Activated CD4-positive, alpha-beta T cell treated with anti-CD3 and anti-CD28 coated beads for 24 hours (primary cell): Measurements from ENCODE around the gene HSPA8.
A peak's percentile ranks its signal among the peaks of the same experiment; 100 is the strongest.

Source experiments
- DNase-seq, 2 donors: peaks; one replicate each; pipeline ENCODE4 v3.0.0-alpha.2; 2020; ENCODE audit warnings: low read depth in 2 of 2

Gene HSPA8

GRCh38 chr11:123047266-123047946 lies 14.5 kb downstream of the HSPA8 start:
- DNase-seq = no peak

GRCh38 chr11:123046473-123047259 lies 15.3 kb downstream of the HSPA8 start:
- DNase-seq = no peak

DNA sequence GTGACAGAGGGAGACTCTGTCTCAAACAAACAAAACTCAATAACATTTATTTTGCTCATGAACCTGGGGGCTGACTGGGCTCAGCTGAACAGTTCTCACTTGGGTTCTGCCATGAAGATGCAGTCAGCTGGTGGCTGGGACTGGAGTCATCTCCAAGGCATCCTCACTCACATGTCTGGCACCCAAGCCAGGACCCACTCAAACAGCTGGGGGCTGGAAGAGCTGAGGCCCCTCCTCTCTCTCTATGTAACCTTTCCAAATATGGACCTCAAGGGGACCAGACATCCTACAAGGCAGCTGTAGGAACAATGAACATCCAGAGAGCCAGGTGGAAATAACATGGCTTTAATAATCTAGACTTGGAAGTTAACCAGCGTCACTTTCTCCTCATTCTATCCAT lies 16.8 kb downstream of the HSPA8 start:
- DNase-seq = no peak

DNA sequence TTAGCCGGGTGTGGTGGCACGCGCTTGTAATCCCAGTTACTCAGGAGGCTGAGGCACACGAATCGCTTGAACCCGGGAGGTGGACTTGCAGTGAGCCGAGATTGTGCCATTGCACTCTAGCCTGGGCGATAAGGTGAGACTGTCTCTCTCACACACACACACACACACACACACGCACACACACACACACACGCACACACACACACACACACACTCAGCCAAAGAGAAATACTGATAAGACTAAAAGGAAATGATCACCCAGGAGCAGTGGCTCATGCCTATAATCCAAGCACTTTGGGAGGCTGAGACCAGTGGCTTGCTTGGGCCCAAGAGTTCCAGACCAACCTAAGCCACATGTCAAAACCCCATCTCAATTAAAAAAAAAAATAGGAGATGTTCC lies 20.8 kb downstream of the HSPA8 start:
- no peak for DNase-seq

- no peak for DNase-seq
Measured at GRCh38 chr11:123040111-123040432, 21.9 kb downstream of the HSPA8 start.

DNA sequence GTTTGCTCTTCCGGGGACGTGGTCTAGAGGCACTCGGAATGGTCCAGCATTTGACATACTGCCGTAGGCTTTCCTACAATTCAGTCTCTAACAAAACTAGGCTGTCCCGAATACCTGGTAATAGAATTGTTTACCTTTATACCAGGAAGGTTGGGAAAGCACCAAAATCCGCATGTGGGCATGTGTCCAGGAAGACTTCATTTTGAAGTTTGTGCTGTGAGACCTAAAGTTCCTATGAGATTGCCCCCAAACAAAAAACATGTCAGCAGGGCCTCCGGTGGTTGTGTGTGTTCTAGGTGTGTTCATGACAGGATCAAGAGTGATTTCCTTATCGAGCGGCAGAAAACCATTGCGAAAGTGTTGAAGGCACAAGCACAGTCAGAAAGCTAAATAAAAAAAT lies 26.1 kb downstream of the HSPA8 start:
- no peak for DNase-seq

DNA sequence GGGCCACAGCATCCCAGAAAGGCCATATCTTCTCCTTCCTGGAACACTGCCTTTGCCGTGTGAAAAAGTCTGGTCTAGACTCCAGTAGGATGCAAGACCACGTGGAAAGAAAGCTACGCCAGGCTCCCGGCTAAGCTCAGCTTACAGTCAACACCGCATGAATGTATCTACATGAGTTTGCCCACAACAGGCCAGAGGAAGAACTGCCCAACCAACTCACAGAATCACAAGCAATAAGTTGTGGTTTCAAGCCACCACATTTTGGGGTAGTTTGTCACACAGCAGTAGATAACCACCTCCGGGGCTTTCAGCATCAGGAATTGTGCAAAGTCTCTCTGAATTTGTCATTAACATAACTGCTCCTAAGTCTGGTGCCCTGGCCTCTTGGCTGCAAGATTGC lies 27.3 kb downstream of the HSPA8 start:
- no peak for DNase-seq

GRCh38 chr11:123033895-123034294 lies 28.0 kb downstream of the HSPA8 start:
- DNase-seq = no peak

DNA sequence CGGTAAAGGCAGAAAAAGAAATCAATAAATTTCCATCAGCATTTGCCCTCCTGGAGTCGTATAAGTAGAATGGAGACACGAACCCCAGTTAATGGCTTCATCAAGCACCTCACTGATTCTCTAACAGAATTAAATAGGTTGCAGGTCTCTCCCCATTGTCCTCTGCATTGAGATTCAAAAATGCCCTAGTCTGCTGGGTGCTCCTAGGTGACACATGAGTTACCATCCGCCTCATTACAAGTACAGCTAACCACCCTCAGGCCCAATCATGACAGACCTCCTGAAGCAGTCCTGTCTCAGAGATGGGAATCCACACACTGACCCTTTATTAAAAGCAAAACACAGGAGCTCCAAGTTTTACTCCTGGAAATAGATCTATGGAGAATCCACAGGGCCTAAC lies 31.4 kb downstream of the HSPA8 start:
- no peak for DNase-seq

GRCh38 chr11:123020968-123021367 lies 41.0 kb downstream of the HSPA8 start:
- DNase-seq = peak in 1 of 2 donors; percentile 16

- DNase-seq = no peak
Measured at GRCh38 chr11:123018702-123019101, 43.2 kb downstream of the HSPA8 start.

- DNase-seq = no peak
Measured at GRCh38 chr11:123011510-123011909, 50.4 kb downstream of the HSPA8 start.
